Superior temporal gyrus (tissue), 1 donor: ENCODE measurements around the gene TCF4.

Experiments used
- DNase-seq: peaks from one replicate; pipeline ENCODE4 v3.0.0-alpha.2; 2016; ENCODE audit errors: extremely low spot score

TCF4 gene

DNA sequence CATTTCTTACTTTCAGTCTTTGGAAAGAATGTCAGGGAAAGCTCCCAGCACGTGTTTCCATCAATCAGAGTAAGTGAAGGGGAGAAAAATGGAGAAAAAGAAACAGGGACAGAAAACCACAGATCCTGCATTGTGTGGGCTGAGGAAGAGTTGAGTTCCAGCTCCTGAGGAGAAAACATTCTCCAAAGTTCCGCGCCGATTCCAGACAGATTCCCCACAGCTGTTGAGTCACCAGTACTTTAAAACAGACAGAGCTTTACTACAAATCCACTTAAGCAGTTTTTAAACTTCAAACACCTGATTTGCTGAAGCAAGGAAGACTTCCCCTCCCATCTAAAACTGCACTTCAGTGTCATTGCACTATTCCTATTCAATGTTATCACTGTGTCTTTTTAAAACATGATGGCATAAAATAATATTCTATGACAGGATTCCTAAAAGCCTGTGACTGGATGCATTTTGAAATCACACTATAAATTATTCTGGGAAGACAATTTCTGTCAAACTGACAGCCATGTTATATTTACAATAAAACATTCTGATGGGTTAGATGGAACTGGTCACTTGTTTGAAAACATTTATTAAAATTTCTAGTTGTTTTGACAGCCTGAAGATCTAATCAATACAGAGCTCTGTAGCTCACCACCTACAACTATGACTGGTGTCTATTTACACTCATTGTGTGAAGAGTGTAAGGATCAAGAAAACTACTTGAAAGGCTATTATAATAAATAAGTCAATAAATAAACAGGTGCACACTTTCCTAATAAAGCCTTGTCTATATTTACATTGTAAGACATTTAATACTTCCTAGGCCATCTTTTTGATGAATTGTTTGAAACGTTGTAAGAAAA, 40.9 kb downstream of the TCF4 start:
- peak; percentile 80 for DNase-seq

DNA sequence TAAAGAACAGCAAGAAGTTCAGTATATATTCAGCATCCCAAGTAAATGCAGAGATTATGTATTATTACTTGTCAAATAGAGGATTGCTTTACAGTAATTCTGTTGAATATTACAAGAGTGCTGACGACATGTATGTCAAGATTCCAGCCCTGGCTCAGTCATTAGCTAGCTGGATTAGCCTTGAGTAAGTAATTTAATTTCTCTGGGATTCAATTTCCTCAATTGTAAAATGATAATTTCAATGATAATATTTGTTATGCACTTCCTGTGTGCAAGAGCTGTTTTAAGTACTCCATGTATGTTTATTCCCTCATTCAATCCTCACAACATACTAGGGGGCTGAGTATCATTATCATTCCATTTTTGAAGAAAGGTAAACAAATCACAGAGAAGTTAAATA, 44.0 kb downstream of the TCF4 start:
- DNase-seq: no peak

DNA sequence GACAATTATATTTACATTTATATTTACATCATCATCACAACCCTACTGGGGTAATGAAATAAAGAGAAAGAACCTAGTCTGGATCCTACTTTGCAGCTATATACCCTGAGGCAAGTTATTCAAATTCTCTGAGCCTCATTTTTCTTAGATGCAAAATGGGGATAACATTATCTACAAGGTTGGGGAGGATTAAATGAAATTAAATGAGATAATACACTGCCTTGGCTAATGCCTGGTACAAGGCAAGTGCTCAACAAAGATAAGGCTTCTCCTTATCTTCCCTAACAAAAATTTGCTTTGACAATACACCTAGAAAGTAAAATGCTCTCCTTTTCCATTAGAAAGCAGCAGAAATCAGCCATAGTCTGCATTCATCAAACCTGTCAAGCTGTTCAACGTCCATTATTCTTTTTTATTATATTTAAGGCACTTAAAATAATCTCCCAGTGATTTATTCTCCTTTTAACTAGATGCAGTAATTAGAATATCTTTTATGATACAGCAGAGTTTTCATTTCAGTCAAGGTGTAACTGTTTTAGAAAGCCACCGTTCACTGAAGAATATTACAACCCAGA, 44.8 kb downstream of the TCF4 start:
- DNase-seq: no peak

DNA sequence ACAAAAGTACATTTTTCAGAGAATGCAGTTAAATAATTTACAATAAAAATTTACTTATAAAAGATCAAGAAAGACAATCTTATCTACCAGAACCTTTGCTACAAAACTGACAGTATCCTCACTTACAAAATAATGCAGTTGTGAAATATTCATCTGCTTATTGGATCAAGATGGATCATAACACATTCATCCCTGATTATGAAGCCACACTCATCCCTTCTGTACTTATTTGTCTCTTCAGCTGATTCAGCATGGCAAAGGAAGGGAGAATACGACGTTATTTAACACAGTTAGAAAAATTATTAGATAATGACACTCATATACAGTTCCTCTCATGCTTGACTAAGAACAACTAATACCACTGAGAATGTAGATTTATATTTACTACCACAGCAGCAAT, 46.4 kb downstream of the TCF4 start:
- DNase-seq: no peak

DNA sequence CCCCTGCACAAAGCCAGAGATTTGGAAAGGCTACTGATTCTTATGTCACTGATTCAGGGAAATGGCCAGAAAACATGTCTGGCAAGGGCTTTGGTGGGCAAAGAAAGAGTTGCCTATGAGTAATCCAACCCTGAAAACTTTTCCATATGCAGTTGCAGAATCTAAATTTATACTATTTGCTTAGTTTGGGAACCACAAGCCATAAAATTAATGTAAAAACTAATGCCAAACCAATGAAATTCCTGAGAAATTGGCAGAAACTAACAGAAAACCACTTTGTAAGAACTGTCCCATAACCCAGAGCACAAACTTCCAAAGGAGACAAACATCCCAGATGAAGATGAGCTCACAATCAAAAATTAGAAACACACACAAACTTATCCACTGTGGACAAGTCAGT, 48.8 kb downstream of the TCF4 start:
- no peak for DNase-seq

DNA sequence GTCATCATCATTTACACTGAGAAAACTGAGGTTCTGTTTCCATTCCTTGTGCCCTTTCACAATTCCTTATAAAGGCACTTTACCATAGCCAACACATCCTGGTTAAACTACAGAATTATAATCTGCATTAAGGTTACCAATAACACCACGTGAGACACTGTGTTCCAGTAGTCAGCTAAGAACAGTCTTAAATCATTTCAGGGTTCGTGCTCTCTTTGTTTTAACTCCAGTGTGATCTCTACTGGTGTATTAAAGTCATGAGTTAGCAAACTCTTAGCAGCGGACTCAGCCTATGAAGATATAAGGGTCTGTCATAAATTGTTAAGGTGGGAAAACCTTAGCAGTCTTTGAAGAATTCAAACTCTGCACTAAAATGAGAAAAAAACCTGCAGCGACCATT, 53.0 kb downstream of the TCF4 start:
- no peak for DNase-seq

DNA sequence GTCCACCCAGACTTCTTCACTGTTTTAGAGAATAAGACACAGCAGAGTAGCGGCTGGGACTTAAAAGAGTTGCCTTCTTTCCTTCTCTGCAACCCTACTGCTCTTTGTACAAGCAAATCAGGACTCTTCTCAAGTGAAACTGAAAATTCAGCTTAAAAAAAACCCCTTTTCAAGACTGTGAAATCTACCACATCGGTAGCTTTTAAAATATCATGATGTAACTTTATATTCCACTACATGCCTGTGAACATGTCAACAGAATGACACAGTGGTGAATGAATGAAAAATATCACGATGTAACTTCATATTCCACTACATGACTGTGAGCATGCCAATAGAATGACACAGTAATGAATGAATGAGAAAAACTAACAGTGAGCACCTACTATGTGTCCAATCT, 53.4 kb downstream of the TCF4 start:
- DNase-seq: no peak

DNA sequence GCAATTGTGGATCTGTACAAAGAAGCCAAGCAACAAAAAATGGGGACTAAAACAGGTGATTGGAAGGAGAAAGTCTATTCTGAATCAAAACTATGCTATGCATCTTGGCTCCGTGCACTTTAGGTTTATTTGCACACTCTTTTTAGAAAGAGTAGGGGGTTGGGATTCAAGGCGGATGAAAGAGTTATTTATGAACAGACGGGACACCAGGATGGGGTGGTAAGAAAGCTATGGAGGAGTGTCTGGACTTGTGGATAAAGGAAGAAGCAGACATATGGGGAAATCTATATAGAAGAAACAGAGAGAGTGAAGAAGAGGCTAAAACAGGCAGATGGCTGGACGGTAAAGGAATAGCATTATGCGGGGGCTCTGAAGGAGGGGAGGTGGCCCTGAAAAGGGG, 57.8 kb downstream of the TCF4 start:
- DNase-seq: no peak

DNA sequence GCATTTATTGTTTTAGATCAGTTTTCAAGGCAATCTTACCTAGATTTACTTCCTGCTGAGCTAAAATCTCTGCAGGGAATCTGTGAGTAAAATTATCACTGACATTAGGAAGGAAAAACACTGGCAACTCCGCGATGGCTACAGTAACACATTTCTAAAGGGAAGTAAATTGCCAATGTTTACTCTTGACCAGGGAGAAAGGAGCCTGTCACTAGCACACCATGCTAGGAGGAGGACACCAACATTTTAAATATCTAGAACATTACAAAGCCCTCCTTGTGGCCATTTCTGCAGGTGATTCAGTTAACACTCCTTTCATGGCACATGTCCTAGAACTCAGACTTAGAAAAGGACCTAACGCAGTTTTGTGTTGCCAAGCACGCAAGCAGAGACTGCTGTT, 58.4 kb downstream of the TCF4 start:
- DNase-seq: peak; percentile 29

DNA sequence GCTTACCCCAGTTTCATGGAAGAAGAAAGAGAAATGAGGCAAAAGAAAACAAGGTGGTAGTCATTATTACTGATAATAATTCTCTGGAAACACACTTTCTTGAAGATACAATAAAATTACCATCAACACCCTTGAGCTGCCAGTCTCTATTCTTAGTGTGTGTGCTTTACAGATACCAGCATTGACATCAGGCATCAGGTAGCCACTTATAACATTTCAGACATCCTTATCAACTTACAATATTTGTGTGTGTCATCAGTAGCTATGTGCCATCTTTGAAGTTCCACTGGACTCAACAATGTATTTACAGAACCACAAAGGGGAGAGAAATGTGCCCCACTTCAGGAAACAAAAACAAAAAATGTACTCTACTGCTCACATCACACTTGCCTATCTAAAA, 62.1 kb downstream of the TCF4 start:
- DNase-seq: no peak

DNA sequence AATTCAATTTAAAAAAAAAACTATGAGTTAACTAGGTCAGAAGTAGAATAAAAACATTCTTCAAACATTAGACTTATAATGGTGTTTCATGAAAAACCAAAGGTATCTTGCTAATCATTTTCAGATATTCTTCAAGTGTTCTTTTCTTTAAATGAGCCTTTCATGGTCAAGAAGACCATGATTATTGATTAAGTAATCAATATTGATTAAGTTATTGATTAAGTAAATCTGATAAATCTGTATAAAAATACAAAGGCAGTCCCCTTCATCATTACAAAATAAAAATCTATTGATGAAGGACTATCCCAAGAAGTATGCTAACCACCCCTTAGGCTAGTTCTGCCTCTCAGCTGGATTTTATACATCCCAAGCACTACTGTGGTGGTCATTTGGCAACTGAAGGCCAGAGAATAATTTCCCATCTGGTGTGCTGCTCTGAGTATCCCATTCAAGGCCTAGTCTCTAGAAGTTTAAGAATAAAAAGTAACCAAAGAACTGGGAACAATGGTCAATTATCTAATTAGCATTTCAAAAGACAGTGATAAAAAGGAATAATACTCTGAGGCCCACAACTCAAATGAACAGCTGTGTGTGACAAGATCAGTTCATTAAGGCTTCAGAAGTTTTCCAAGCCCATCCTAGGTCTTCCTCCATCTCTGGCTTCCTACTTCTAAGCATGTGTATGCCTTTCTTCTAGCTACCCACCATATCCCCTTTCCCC, 63.5 kb downstream of the TCF4 start:
- no peak for DNase-seq

DNA sequence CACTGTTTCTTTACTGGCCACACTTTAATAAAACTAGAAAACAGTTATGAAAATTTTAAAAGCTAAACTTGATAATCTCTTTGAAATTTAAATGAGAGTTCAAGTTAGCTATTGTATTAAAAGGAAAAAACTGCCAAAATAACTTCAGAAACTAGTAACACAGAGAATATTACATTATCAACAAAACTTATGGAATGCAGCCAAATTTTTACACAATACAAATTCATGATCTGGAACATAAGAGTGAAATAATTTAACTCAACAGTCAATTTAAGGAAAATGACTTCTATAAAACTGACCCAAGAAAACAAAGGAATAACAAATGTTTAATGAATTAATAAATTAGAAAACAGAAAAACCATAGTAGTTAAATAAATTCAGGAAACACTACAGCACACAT, 65.0 kb downstream of the TCF4 start:
- DNase-seq: no peak

DNA sequence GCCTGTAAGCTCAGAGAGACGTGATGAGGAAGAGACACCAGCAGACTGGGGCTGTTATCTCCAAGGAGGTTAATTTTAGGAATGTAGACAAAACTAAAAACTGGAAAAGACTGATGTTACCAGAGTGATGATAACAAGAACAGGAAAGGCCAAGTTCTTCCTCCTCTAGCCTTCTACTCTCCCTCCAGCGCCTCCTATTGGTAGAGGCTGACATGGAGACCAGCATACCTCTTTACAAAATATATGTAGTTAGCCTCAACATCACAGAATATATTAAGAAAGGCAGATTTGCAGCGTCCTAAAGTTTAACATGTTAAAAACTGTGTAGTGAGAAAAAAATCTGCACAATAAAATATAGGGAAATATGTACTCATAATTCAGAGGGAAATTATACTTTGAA, 66.0 kb downstream of the TCF4 start:
- DNase-seq: peak; percentile 69

DNA sequence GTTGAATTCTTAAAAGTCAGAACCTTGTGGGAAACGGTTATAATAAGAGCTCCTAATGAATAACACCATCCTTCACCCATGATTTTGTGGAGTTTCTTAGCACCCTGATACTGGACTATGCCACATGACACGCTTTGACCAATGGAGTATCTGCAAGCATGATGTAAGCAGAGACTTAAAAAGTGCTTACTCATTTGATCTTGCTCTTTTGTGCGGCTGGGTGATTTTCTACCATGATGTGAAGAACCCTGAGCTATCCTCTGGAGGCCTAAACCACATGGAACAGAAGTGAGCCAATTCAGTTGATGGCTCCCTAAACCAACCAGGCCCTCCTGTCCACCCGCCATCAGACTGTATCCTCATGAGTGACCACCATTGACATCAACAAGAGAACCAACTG, 70.9 kb downstream of the TCF4 start:
- no peak for DNase-seq

DNA sequence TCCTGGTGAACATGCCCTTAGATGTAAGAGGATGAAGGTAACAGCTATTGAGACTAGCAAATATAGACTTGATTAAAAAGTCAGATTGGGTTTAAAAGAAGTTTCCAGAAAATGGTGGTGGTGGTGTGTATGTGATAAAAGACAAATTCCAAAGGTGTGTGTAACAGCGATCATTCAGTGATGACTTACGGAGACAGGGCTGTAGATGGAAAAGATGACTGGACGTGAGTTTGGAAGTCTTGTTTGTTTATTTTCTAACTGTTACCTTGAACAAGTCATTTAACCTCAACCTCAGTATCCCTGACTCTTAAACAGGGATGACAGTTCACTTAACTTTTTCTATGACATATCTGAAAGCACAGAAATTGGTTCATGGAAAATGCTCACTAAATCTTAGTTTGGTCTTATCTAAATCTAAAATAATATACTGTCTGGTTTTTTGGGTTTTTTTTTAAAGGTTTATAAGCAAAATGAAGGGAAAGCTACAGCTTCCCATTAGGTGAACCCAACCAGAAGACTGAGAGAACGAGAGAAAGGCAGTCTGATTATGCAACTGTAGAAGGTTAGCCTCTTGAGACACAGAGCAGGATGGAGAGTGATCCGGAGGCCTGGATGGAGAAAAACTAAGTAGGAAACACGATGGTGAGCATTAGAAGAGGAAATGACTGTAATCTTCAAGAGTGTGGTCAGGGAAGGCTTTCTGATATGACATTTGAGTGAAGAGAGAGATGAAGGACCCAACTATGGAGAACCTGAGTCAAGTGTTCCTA, 71.9 kb downstream of the TCF4 start:
- no peak for DNase-seq

DNA sequence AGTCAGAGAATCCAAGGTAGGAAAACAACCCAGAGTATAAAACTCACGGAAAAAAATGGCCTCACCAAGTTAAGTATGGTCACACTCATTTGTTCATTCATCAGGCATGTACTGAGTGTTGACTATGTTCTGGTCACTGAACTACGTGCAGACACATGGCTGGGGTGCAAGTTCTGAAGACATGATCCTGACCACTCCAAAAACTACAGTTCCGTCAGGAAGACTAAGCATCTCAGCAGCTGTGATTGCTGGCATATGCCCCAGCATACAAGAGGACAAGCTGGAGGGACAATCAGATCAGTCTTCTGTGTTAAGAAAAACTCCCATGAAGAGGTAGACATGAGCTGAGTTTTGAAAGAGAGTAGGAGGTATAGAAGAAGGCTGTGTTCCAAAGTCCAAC, 72.8 kb downstream of the TCF4 start:
- DNase-seq: no peak

DNA sequence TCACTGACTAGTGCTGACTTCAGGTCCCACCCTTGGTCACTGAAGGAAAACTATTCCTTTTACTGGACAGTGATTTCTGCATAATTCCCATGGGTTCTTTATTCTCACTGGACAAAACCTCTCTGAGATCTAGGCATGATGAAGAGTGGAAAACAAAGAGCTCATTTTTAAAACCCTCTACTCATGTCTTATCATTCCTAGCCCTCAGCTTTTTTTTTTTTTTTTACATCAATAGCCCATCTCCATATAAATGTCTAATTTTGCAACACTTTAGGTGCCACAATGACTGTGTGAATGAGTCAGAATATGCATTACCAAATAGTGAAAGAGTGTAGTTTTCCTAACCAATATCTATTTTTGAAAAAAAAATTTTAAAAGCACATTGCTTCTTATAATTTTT, 74.8 kb downstream of the TCF4 start:
- DNase-seq: no peak

DNA sequence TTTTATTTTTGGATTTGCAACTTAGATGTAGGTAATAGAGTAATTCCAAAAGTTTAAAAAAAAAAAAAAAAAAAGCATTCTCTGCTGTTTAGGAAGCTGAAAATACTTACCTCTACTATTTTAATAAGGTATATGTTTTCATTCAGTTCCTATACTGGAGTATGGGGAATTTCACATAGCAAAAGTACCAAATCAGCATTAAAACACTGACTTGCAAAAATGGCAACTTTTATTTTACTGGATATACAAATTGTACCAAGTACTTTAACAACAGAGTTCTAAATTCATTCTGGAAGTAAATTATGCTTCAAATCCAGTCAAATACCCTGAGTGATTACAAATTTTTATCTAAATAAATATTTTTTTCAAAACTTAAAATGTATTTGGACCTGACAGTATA, 76.7 kb downstream of the TCF4 start:
- no peak for DNase-seq

DNA sequence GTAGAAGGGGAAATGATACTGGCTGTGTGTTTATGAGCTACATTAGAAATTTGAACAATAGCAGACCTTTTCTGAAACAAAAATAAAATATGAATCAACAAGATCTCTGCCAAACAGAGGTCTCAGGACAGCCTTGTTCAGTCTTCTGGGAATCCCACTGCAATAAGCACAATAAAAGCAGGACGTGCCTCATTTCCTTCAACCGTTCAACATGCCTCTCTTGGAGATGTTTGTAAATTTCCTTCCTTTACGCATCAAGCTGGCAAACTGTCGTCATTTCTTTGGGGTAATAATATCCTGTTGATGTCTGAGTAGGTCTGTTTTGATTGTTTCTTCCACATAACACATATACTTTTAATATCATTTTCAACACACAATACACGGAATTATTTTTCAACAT, 77.2 kb downstream of the TCF4 start:
- DNase-seq: no peak

DNA sequence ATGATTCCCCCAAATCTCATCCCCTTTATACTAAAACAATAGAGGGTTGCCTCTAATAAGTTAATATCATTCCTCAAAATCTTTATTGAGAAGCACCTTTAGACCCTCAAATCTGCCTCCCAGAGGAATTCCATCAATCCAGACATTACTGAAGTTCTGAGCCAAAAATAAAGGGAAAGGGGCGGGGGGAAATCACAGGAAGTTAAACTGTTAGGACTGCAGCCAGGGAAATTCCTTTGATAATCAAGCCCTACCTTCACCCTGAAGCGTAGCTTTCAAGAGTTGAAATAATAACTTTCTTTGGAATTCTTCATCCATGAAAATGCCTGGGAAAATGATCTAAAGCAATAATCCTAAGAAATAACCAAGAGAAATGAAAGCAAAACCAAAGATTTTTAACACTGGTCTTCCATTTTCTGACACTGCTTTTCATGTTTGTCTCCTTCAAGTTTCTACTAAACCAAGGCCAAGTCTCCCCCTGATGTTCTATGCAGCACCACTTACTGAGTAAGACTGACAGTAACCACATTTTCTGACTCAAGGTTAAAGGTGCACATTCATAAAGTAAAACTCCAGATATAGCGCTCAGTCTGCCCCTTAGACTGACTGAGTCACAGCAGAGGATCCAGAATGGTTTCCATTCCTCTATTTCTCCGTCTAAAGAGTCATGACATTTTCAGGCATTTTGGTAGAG, 78.2 kb downstream of the TCF4 start:
- no peak for DNase-seq

DNA sequence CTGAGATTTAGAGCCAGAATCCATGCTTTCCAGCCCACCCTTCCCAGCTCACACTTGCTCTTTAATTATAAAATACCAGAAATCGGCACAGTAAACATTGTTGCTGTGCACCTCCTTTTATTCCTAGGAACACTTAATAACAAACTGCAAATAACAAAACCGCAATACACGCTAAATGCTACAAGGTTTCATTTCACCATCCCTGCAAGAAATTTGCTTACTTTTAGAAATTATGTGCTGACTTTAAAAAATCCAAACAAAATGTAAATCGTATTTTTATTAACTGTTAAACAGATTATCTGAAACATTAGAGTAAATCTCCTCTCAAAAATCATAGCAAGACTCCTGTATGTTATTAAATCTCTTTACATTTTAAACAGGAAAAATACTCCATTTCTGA, 79.3 kb downstream of the TCF4 start:
- DNase-seq: no peak

DNA sequence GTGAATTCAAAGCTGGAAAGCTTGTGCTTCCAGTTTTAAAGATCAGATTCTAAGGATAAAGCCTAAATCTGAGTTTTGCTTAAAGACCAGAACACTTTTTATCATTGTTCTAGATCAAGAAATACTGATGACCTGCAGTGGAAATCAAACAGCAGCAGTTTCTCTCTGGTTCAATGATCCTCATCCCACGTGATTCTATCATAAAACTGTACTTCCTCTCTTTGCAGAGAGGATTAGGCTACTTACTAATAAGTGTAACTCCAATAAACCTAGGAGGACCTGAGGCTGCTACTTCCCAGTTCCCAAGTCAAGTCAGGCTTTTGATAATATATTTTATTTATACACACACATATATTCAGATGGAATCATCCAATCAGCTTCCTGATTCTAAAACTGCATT, 81.9 kb downstream of the TCF4 start:
- DNase-seq: no peak
